GM23338 (cell line): ENCODE data around the gene BRSK2. TPM values are rescaled to one million over a fixed set of nuclear protein-coding genes. Genes with fewer than 3 reads are reported as not detected.

Experiments used
- ATAC-seq: fragments of 200-7000 bp; cut with Tn5 transposase; 3 replicates; pipeline ENCODE4 v1.9.1; 2020
- DNase-seq: peaks from one replicate; pipeline ENCODE4 v3.0.0-alpha.2; 2015; ENCODE audit warnings: low spot score
- H2AFZ ChIP-seq: fragments of 200-600 bp; sonication (generic); 2 replicates; pipeline ENCODE4 v1.8.0; 2016; ENCODE audit warnings: antibody characterized with exemption, mild to moderate bottlenecking, moderate library complexity
- H3F3A ChIP-seq: fragments of 200-600 bp; sonication (generic); replicated peaks from 2 replicates; pipeline ENCODE4 v1.8.0; 2017; ENCODE audit warnings: antibody characterized with exemption, mixed run types, low read depth
- H3K27ac ChIP-seq: fragments of 200-600 bp; sonication (generic); 2 replicates; pipeline ENCODE4 v1.6.1; 2016; ENCODE audit warnings: low read depth
- H3K27me3 ChIP-seq: fragments of 200-600 bp; sonication (generic); 2 replicates; pipeline ENCODE4 v1.8.0; 2016; ENCODE audit warnings: mild to moderate bottlenecking, mixed run types, moderate library complexity; ENCODE audit not compliant: insufficient read depth
- H3K36me3 ChIP-seq: fragments of 200-600 bp; sonication (generic); 2 replicates; pipeline ENCODE4 v1.8.0; 2016; ENCODE audit warnings: mild to moderate bottlenecking; ENCODE audit not compliant: insufficient read depth
- H3K4me1 ChIP-seq: fragments of 200-600 bp; sonication (generic); 2 replicates; pipeline ENCODE4 v1.8.0; 2016; ENCODE audit warnings: mild to moderate bottlenecking, moderate library complexity; ENCODE audit not compliant: insufficient read depth
- H3K4me2 ChIP-seq: fragments of 200-600 bp; sonication (generic); 2 replicates; pipeline ENCODE4 v1.7.1; 2017; ENCODE audit warnings: mixed run types
- H3K4me3 ChIP-seq: fragments of 200-600 bp; sonication (generic); 2 replicates; pipeline ENCODE4 v1.6.1; 2016; ENCODE audit warnings: mixed run types
- H3K79me2 ChIP-seq: fragments of 200-600 bp; sonication (generic); replicated peaks from 2 replicates; pipeline ENCODE4 v1.8.0; 2017; ENCODE audit warnings: mild to moderate bottlenecking; ENCODE audit not compliant: insufficient read depth
- H3K9me2 ChIP-seq: fragments of 200-600 bp; sonication (generic); 2 replicates; pipeline ENCODE4 v1.8.0; 2017; ENCODE audit not compliant: insufficient read depth
- H4K20me1 ChIP-seq: fragments of 200-600 bp; sonication (generic); replicated peaks from 2 replicates; pipeline ENCODE4 v1.8.0; 2017; ENCODE audit warnings: mild to moderate bottlenecking; ENCODE audit not compliant: insufficient read depth
- H3K27ac Mint-ChIP-seq: 2 replicates; pipeline ENCODE4 v1.8.0; 2020; ENCODE audit warnings: inconsistent platforms, mild to moderate bottlenecking, moderate library complexity, mixed read lengths
- H3K27me3 Mint-ChIP-seq: 3 replicates; pipeline ENCODE4 v1.8.0; 2022; ENCODE audit warnings: low read depth, mild to moderate bottlenecking, moderate library complexity, mixed read lengths, inconsistent platforms; ENCODE audit not compliant: insufficient read depth, poor library complexity
- H3K36me3 Mint-ChIP-seq: 3 replicates; pipeline ENCODE4 v1.8.0; 2021; ENCODE audit warnings: low read depth, mild to moderate bottlenecking, inconsistent platforms, moderate library complexity, mixed read lengths
- H3K4me1 Mint-ChIP-seq: 3 replicates; pipeline ENCODE4 v1.8.0; 2020; ENCODE audit warnings: mild to moderate bottlenecking, inconsistent platforms, mixed read lengths
- H3K4me3 Mint-ChIP-seq: 3 replicates; pipeline ENCODE4 v1.8.0; 2021; ENCODE audit warnings: moderate library complexity, mild to moderate bottlenecking, inconsistent platforms, mixed read lengths
- H3K9me3 Mint-ChIP-seq: 3 replicates; pipeline ENCODE4 v1.8.0; 2020; ENCODE audit warnings: moderate library complexity, mild to moderate bottlenecking, inconsistent platforms, mixed read lengths
- ETS1 ChIP-seq: IDR thresholded peaks from 2 replicates; pipeline ENCODE4 v1.6.1; 2016; ENCODE audit warnings: antibody characterized with exemption
- JUNB ChIP-seq: IDR thresholded peaks from one replicate; pipeline ENCODE4 v1.6.1; 2016; ENCODE audit warnings: antibody characterized with exemption; ENCODE audit not compliant: unreplicated experiment
- REST ChIP-seq: IDR thresholded peaks from one replicate; pipeline ENCODE4 v1.6.1; 2018; ENCODE audit warnings: antibody characterized with exemption; ENCODE audit not compliant: unreplicated experiment
- STAT1 ChIP-seq: IDR thresholded peaks from one replicate; pipeline ENCODE4 v1.6.1; 2016; ENCODE audit warnings: antibody characterized with exemption; ENCODE audit not compliant: unreplicated experiment
- ZNF331 ChIP-seq: fragments of 250-450 bp; sonication (Bioruptor Pico); IDR thresholded peaks from 2 replicates; pipeline ENCODE4 v1.5.0; 2020; ENCODE audit warnings: low read depth, mild to moderate bottlenecking, moderate library complexity
- polyA plus RNA-seq: library from polyadenylated mRNA; unstranded; fragments of >200 nt; fragmentation: Nextera tagmentation; extraction: Ambion mirVana; gene quantifications from 2 replicates; pipeline ENCODE4 v1.2.1, GENCODE V29; 2016
- total RNA-seq: library from RNA; depleted of rRNA; stranded (reverse); fragments of >200 nt; shearing (Covaris generic); gene quantifications from 2 replicates; pipeline ENCODE4 v1.2.3, GENCODE V29; 2014
- TF ChIP-seq, protein P1 (sequence below): fragments of 250-450 bp; sonication (Bioruptor Pico); IDR thresholded peaks from 2 replicates; pipeline ENCODE4 v1.5.0; 2020; ENCODE audit warnings: mild to moderate bottlenecking, moderate library complexity

Gene BRSK2
- total and polyA plus RNA-seq, 2 experiments from 2014 or later: 7.2 to 20.3 TPM

DNA sequence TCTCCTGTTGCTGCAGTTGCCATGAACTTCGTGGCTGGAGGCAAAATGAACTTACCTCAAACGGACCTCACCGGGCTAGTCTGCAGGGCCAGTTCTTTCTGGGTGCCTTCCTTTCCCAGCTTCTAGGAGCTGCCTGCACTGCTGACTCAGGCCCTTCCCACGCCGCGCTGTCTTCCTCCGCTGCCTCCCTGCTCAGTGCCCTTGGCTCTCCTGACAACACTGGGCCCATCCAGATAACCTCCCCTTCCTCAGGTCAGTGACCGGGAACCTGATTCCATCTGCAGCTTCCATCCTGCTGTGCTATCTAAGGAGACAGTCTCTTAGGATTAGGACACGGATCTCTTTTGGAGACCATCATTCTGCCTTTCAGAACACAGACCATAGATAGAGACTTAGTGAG, 77.5 kb downstream of the BRSK2 start:
- no peak for ATAC-seq

More for the DNA sequence above, 77.5 kb downstream of the BRSK2 start:
- Histone ChIP-seq H2AFZ (no peak overlapping the region), H4K20me1 (no peaks in the 10 kb centered on the region), H3K9me2 (no peaks in the 10 kb centered on the region), H3K4me2 (no peak overlapping the region), H3K27me3 (no peaks in the 10 kb centered on the region), H3K4me1 (no peaks in the 10 kb centered on the region), H3K79me2 (no peaks in the 10 kb centered on the region), H3K27ac (no peak overlapping the region), H3K36me3 (no peaks in the 10 kb centered on the region), H3F3A (no peaks in the 10 kb centered on the region), H3K4me3 (no peak overlapping the region)
- Mint-ChIP-seq H3K36me3 (no peaks in the 10 kb centered on the region), H3K4me3 (no peak overlapping the region; the same call in 2 of the 3 replicates), H3K4me1 (no peaks in the 10 kb centered on the region; the same call in 2 of the 3 replicates), H3K9me3 (no peaks in the 10 kb centered on the region), H3K27me3 (peaks cover 5% of the 10 kb centered on the region), H3K27ac (no peak overlapping the region)
- no peak for DNase-seq
- TF ChIP-seq STAT1: no peak
- TF ChIP-seq, protein P1, sequence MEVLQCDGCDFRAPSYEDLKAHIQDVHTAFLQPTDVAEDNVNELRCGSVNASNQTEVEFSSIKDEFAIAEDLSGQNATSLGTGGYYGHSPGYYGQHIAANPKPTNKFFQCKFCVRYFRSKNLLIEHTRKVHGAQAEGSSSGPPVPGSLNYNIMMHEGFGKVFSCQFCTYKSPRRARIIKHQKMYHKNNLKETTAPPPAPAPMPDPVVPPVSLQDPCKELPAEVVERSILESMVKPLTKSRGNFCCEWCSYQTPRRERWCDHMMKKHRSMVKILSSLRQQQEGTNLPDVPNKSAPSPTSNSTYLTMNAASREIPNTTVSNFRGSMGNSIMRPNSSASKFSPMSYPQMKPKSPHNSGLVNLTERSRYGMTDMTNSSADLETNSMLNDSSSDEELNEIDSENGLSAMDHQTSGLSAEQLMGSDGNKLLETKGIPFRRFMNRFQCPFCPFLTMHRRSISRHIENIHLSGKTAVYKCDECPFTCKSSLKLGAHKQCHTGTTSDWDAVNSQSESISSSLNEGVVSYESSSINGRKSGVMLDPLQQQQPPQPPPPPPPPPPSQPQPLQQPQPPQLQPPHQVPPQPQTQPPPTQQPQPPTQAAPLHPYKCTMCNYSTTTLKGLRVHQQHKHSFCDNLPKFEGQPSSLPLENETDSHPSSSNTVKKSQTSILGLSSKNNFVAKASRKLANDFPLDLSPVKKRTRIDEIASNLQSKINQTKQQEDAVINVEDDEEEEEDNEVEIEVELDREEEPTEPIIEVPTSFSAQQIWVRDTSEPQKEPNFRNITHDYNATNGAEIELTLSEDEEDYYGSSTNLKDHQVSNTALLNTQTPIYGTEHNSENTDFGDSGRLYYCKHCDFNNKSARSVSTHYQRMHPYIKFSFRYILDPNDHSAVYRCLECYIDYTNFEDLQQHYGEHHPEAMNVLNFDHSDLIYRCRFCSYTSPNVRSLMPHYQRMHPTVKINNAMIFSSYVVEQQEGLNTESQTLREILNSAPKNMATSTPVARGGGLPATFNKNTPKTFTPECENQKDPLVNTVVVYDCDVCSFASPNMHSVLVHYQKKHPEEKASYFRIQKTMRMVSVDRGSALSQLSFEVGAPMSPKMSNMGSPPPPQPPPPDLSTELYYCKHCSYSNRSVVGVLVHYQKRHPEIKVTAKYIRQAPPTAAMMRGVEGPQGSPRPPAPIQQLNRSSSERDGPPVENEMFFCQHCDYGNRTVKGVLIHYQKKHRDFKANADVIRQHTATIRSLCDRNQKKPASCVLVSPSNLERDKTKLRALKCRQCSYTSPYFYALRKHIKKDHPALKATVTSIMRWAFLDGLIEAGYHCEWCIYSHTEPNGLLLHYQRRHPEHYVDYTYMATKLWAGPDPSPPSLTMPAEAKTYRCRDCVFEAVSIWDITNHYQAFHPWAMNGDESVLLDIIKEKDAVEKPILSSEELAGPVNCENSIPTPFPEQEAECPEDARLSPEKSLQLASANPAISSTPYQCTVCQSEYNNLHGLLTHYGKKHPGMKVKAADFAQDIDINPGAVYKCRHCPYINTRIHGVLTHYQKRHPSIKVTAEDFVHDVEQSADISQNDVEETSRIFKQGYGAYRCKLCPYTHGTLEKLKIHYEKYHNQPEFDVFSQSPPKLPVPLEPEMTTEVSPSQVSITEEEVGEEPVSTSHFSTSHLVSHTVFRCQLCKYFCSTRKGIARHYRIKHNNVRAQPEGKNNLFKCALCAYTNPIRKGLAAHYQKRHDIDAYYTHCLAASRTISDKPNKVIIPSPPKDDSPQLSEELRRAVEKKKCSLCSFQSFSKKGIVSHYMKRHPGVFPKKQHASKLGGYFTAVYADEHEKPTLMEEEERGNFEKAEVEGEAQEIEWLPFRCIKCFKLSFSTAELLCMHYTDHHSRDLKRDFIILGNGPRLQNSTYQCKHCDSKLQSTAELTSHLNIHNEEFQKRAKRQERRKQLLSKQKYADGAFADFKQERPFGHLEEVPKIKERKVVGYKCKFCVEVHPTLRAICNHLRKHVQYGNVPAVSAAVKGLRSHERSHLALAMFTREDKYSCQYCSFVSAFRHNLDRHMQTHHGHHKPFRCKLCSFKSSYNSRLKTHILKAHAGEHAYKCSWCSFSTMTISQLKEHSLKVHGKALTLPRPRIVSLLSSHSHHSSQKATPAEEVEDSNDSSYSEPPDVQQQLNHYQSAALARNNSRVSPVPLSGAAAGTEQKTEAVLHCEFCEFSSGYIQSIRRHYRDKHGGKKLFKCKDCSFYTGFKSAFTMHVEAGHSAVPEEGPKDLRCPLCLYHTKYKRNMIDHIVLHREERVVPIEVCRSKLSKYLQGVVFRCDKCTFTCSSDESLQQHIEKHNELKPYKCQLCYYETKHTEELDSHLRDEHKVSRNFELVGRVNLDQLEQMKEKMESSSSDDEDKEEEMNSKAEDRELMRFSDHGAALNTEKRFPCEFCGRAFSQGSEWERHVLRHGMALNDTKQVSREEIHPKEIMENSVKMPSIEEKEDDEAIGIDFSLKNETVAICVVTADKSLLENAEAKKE: no peak
- no peak for TF ChIP-seq JUNB
- TF ChIP-seq ETS1: no peak
- TF ChIP-seq REST: no peak
- TF ChIP-seq ZNF331: no peak
